HG03139 (cell line): Measurements from ENCODE around the gene SIM1.
A peak's percentile ranks its signal among the peaks of the same experiment; 100 is the strongest.

ENCODE experiments used
- ATAC-seq: cut with Tn5 transposase; IDR thresholded peaks from one replicate; pipeline ENCODE4 v1.9.1; 2021; ENCODE audit not compliant: unreplicated experiment

Gene SIM1, protein sequence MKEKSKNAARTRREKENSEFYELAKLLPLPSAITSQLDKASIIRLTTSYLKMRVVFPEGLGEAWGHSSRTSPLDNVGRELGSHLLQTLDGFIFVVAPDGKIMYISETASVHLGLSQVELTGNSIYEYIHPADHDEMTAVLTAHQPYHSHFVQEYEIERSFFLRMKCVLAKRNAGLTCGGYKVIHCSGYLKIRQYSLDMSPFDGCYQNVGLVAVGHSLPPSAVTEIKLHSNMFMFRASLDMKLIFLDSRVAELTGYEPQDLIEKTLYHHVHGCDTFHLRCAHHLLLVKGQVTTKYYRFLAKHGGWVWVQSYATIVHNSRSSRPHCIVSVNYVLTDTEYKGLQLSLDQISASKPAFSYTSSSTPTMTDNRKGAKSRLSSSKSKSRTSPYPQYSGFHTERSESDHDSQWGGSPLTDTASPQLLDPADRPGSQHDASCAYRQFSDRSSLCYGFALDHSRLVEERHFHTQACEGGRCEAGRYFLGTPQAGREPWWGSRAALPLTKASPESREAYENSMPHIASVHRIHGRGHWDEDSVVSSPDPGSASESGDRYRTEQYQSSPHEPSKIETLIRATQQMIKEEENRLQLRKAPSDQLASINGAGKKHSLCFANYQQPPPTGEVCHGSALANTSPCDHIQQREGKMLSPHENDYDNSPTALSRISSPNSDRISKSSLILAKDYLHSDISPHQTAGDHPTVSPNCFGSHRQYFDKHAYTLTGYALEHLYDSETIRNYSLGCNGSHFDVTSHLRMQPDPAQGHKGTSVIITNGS

DNA sequence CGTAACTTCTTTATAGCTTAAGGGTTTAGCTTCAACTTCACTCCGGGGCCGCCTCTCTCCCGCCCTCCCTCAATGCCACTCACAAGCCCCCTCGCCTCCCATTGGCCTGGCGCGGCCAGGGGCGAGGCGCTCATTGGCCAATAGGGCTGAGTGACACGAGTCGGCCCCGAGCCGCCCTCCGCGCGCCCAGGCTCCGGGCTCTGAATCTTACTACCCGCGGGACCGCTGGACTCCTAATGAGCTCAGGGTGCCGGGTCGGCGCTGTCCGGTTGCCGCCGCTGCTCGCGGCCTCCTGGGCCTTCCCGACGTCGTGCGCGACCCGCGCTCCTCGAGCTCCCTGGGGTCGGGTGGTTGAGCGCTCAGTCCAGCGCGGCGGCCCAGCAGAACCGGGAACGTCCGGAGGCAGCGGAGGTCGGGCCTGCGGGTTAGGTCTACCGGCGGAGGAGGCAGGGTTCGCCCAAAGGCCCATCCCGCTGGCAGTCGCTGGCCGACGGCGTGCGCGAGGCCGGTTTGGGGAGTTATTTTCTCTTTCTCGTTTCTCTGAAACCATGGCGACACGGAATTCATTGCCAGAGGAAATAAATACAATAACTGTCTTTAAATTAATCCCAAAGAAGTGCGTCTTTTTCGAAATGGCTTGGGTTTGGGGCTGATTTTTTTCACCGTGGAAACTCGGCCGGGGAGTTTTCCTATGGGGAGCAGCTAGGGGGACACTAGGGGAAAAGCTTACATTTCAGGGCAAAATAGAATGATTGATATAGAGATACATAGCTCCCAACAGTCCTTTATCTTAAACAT, at the start of gene SIM1:
Gene SIM1 (minus strand): TSS at position 19 of the 798 bp plus-strand sequence. CDS start 1,453 bp downstream, outside the sequence.
- peak; percentile 54 for ATAC-seq

DNA sequence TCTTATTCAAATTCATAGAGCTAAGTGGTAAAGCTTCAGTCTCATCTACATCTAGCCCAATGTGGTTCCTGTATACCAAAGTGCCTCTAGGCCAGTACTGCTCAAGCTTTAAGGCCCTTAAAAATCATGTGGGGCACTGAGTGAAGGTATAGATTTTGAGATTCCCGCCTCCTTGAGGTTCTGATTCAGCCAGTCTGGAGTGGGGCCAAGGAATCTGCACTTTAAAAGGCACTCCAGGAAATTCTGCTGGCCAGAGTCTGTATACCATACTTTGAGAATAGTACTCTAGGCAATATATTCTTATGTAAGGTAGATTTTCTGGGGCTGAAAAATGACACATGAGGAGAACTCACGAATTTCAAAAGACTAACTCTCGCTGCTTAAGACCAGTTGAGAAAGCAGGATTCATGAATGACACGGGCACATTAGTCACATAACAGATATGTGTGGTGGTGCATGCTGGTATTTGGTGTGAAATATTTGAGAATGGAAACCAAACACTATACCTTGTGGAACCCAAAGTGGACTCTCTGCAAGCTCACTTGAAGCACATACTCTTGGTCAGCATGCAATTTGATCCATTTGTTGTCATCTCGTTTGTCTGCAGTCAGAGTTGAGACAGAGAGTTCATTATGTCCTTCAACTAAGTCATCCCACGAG, 47.6 kb upstream of the SIM1 start:
- no peak for ATAC-seq

- ATAC-seq = no peak
These were observed 44.4 kb upstream of the SIM1 start for GRCh38 chr6:100509101-100509500.

DNA sequence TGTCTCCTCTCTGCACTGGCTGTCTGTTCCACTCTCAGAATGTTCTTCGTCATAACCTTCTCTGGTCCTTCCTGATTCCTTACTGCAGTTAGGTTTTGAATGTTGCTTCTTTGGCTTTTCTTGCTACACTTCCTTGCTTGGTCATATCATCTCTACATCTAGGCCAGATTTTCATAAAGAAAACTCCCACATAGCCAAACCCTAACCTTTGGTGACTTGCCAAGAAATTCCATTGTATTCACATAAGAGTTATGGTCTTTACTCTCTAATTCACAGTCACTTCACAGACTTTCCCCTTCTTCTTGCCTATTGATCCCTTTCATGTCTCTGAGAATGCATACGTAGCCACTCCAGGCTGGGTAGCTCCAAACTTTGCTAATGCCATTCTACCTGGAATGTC, 41.9 kb upstream of the SIM1 start:
- ATAC-seq = no peak

DNA sequence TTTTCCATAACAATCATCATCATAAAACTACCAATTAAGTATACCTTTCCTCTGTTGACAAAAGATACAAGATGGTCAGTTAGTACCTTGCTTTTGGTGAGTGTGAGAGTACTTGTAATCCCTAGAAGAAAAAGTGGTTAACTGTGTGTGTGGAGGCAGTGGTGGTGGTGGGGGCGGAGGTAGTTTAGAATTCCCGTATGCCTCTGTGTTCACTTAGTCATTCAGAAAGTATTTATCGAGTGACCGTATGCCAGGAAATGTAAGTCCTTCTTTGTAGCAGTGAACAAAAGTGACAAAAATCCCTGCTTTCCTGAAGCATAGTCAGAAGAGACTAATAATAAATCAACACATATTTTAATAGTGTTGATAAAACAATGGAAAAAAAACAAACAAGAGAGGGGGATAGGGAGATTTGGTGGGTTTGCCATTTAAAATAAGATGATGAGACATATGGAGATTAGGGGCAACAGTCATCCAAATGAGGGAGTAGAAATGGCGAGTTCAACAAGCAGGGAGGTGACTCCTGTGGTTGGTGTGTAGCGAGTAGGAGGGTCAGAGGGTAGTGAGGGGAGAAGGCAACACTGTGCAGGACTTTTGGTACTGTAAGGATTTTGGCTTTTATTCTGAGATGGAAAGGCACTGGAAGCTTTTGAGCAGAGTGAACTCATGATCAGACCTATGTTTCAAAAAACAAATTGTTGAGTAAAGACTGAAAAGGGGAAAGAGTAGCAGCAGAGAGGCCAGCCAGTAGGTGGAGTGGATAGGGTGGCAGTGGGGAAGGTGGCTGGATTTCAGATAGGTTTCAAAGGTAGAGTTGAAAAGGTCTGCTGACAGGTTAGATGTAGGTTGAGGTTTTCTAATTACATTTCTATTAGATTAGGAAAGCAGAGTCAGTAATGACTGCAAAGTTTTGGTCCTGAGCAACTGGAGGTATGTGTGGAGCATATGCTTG, 40.3 kb upstream of the SIM1 start:
- ATAC-seq = no peak

GRCh38 chr6:100503043-100503705, 38.5 kb upstream of the SIM1 start:
- no peak for ATAC-seq

DNA sequence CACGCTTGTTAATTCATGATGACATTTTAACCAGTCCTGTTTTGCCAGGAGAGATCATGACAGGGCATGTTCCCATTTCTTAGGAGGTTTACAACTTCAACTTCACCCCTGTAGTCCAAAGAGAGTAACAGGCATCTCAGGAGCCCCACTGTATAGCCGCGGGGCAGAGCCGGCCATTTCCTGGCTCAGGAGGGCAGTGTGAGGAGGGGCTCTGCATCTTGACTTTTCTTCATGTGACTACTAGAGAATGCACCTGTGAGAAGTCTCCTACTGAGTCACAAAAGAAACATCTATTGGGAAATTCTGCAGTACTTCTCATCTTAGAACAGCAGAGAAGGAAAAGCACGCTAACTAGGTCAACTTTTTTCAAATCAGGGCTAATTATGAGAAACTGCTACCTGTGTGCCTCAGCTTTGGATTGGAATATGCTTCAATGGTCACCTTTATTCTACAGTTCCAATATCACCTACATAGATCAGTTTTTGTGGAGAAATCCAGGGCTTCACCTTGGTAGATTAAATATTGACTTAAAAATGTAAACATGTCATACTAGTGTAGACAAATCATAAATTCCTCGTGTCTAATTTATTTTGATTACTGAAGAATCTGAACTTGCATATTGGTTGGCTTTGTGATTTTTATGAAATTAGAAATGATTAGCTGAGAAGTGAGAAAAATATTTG, 28.6 kb upstream of the SIM1 start:
- ATAC-seq = no peak

DNA sequence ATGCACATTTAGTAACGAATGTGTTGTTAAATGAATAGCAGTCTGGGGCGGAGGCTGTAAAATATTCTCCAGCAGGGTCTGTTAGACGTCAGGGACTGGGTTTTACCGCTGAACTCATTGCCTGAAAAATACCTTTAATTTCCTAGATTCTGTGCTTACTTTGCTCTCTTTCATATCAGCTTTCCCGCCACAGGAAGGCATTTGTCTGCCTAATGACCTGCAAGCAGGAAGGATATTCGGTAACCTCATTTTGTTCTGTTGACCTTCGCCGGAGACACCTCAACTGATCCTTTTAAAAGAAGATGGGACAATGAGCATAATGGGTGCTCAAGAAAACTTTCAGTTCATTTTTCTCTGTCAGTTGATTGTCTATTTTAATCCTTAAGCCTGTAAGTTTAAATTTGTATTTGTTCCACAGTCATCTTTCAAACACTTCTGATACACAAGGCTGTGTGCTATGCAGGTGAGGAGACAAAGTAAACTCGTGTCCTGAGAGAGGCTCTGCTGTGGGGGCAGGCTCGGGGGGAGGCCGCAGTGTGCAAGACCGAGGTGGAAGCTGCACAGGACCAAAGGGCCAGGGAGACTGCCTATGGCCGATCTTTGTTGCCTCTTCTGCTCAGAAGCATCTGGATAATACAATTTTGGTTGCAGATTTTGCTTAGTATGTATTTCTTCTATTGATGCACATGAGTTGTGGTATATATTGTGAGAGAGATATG, 27.4 kb upstream of the SIM1 start:
- ATAC-seq = no peak

DNA sequence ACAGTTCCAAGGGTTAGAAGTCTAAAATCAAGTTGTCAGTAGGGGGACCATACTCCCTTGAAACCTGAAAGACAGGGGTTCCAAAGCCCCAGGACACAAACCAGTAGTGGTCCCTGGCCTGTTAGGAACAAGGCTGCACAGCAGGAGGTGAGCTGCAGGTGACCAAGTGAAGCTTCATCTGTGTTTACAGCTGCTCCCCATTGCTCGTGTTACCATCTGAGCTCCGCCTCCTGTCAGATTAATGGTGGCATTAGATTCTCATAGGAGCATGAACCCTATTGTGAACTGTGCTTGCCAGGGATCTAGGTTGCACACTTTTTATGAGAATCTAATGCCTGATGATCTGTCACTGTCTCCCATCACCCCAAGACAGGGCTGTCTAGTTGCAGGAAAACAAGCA, 25.3 kb upstream of the SIM1 start:
- ATAC-seq = no peak

GRCh38 chr6:100488244-100488643, 23.5 kb upstream of the SIM1 start:
- ATAC-seq = no peak

DNA sequence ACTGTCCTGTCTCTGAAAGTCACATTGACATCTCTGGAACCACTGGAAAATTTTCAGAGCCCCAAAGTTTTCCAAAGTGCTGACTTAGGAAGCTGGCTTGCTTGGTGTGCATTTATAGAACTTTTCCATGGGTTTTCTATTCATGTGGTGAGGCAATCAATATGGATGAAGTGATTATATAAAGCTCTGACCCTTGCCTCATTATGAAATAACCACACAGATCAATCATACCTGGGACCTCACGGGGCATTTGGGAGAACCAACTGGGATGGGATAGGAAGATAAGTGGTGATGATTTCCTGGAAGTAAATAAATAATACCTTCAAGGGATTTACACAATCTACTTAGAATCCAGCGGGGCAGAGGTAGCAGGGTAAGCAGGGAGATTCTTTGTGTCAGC, 22.9 kb upstream of the SIM1 start:
- no peak for ATAC-seq

- no peak for ATAC-seq
These were observed 20.5 kb upstream of the SIM1 start for GRCh38 chr6:100485268-100485667.

DNA sequence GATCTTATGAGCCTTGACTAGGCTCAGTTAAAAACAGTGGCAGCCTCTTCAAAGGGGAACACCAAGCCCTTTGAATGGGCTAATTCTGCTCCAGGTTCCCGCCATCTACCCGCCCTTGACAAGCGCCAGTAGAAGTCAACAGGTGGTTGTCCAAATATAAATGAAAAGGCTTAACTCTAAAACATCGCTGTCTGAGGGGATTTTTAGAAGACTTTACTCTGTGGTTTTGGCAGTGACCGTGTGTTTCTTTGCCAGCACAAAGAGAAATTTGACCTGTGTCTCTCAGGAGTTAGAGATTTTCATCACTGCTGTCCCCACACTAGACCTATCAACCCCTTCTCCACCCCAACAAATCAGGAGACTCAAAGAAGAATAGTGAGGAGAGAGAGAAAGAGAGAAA, 19.8 kb upstream of the SIM1 start:
- ATAC-seq = no peak

GRCh38 chr6:100482698-100483097, 18.0 kb upstream of the SIM1 start:
- no peak for ATAC-seq

DNA sequence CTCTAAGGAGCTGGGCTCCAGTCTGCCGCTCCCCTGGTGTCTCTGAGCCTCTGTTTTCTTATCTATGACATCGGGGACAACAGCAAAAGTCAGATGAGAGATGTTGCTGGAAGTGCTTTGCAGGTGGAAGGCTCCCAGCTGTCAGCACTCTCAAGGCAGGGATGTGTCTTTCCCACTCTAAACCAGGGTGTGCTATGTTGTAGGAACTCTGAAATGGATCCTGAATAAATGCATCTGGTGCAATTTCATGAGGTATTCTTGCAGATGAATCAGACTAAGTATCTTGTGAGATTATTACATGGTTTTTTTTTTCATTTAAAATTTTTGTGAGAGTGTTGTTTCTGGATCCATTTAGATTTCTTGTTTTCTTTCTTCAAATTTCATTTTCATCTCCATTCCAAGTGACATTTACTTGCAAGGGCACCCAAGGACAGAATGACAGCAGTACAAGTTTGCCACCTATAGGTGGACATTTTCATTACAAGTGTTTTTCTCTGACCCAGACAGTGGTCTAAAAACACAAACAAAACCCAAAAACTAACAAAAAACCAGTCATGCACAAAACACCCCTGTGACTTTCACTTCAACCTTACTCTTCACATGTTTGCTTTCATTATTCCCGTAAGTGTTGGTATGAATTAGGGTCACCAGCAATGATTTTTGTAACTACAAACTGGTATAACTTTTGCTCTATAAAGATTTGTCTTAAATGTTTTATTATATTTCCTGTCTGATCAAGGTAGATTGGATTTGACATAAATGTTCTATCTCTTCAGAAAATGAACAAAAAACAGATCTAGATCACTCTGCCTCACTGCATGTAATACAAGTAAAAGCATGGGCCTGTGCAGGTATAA, 14.7 kb upstream of the SIM1 start:
- peak; percentile 49 for ATAC-seq

DNA sequence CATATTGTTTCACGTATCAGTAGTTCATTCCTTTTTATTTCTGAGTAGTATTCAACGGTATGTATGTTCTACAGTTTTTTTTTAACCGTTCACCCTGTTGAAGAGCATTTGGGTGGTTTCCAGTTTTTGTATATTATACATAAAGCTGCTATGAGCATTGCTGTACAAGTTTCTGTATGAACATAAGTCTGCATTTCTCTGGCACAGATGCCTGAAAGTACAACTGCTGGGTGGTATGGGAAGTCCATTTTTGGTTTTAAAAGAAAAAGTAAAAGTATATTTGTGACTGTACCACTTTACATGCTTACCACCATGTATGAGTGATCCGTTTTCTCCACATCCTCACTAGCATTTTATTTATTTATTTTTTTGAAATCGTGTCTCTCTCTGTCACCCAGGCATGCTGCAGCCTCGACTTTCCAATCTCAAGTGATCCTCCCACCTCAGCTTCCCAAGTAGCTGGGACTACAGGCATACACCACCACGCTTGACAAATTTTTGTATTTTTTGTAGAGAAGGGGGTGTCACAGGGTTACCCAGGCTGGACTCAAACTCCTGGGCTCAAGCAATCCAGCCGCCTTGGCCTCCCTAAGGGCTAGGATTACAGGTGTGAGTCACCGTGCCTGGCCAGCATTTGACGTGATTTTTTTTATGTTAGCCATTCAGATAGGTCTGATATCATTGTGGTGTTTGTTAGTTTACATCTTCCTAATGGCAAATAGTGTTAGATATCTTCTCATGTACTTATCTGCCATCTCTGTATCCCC, 11.0 kb upstream of the SIM1 start:
- ATAC-seq = peak; percentile 42
